Psoas muscle (tissue), 8 donors: ENCODE measurements around the gene ALG12. TPM values are rescaled to one million over a fixed set of nuclear protein-coding genes. Genes with fewer than 3 reads are reported as not detected.

Source experiments
- ATAC-seq, 4 donors: fragments of 200-7000 bp; cut with Tn5 transposase; one replicate each; pipeline ENCODE4 v1.9.1; 2020; ENCODE audit warnings: moderate library complexity in 3 of 4, mild to moderate bottlenecking in 2 of 4
- DNase-seq, 2 donors: peaks; one replicate each; pipeline ENCODE4 v3.0.0-alpha.2; 2020
- H3K27ac ChIP-seq: fragments of 200-600 bp; one replicate; pipeline ENCODE4 v1.8.0; 2022
- H3K27me3 ChIP-seq, 3 donors: fragments of 200-600 bp in 1 of 3; one replicate each; pipeline versions ENCODE4 v1.6.1 to v1.8.0; 2013 to 2022; ENCODE audit warnings: low read length in 2 of 3, mild to moderate bottlenecking in 2 of 3, moderate library complexity in 1 of 3; ENCODE audit not compliant: insufficient read depth in 3 of 3
- H3K36me3 ChIP-seq, 2 donors: fragments of 200-600 bp in 1 of 2; one replicate each; pipeline versions ENCODE4 v1.6.1 to v1.8.0; 2013 to 2022; ENCODE audit warnings: low read depth in 1 of 2, mild to moderate bottlenecking in 1 of 2, moderate library complexity in 1 of 2; ENCODE audit not compliant: insufficient read depth in 1 of 2
- H3K4me1 ChIP-seq: fragments of 200-600 bp; one replicate; pipeline ENCODE4 v1.8.0; 2022
- H3K4me3 ChIP-seq: fragments of 200-600 bp; one replicate; pipeline ENCODE4 v1.8.0; 2022; ENCODE audit warnings: mild to moderate bottlenecking
- H3K9me3 ChIP-seq: fragments of 200-600 bp; one replicate; pipeline ENCODE4 v1.8.0; 2022
- CTCF ChIP-seq: fragments of 200-600 bp; IDR thresholded peaks from one replicate; pipeline ENCODE4 v1.8.0; 2022; ENCODE audit warnings: antibody characterized with exemption
- WGBS, 3 donors: extraction: QIAGEN DNeasy Blood & Tissue Kit; methylation state at CpG; one replicate each; pipeline versions ENCODE4 v1.1.6 to v1.1.7; 2013; 5-methylcytosine and 5-hydroxymethylcytosine counted together
- intact Hi-C, 2 donors: fragments of 100-400 bp; cut with DNase I; formaldehyde crosslinking; loops; one replicate each; pipeline versions ENCODE4 v1.11.0 to v1.14.2; 2022
- polyA plus RNA-seq, 3 donors: library from polyadenylated mRNA; stranded (reverse); fragments of 200-250 nt; gene quantifications; one replicate each; pipeline ENCODE4 v1.2.3, GENCODE V29; 2013
- total RNA-seq, 4 donors: library from RNA; stranded (reverse); fragmentation: NEBNext Ultra II Directional in 2 of 4; extraction: Animal tissue kit (Norgen Biotek cat#: 25700) in 2 of 4; gene quantifications; one replicate each; pipeline versions ENCODE4 v1.2.1 to v1.2.4, GENCODE V29; 2021 to 2023
- donor health status: healthy with polysubstance abuse.
- donor health status: DM: no; HTN: no; CAD: no; lungs with moderate emphysema.
- donor health status: Bipolar disorder and iron deficiency.
- donor health status: healthy.
- donor health status: DM: yes; HTN: yes; CAD: no.
- donor health status: DM: no; HTN: no; CAD: no.
- donor health status: DM: no; HTN: no; CAD: no.
- donor health status: DM: yes; HTN: yes; CAD: no.

The ALG12 gene
- total and polyA plus RNA-seq, 7 donors = 6.5 to 11.0 (median 8.2) TPM

- Histone ChIP-seq H3K36me3 (peaks cover 5 to 35% of the 10 kb centered on the region in 2 donors), H3K4me3 (peak overlapping the region; percentile 91), H3K27me3 (no peaks in the 10 kb centered on the region), H3K4me1 (peaks cover 12% of the 10 kb centered on the region), H3K27ac (peak overlapping the region; percentile 95), H3K9me3 (no peaks in the 10 kb centered on the region)
- TF ChIP-seq CTCF = no peak
- WGBS, 3 donors = 39 to 47% (median 45%) methylated on average over 39 to 47 of the region's 47 CpGs
- no peak for ATAC-seq
- intact Hi-C loops = loop anchor here (2.0 to 10.0 kb wide), 2 partner anchors 64 kb away; partner anchors contain the start of gene ZBED4 (in 1 of the 2)
- DNase-seq = no peak
Observed at GRCh38 chr22:49918911-49919881, 958 bp upstream of the ALG12 start.

GRCh38 chr22:49916831-49917230 lies 1.4 kb downstream of the ALG12 start:
- peaks cover 5 to 38% of the 10 kb centered on the region in 2 donors for H3K36me3 ChIP-seq
- TF ChIP-seq CTCF = no peak
- intact Hi-C loops = loop anchor here in 1 of 2 donors (10.0 kb wide), 1 partner anchor 62 kb away; the partner anchor contains the start of gene ZBED4
- peak overlapping the region; percentile 91 for H3K4me3 ChIP-seq
- no peak overlapping the region for H3K27ac ChIP-seq
- 87 to 92% (median 90%) methylated on average over 11 of the region's 11 CpGs for WGBS, 3 donors
- peaks cover 12% of the 10 kb centered on the region for H3K4me1 ChIP-seq
- ATAC-seq = no peak
- H3K27me3 ChIP-seq = no peaks in the 10 kb centered on the region
- no peak for DNase-seq
- H3K9me3 ChIP-seq = no peaks in the 10 kb centered on the region

GRCh38 chr22:49915610-49916009 lies 2.6 kb downstream of the ALG12 start:
- intact Hi-C loops = loop anchor here in 1 of 2 donors (10.0 kb wide), 1 partner anchor 61 kb away; the partner anchor contains the start of gene ZBED4
- Histone ChIP-seq H3K4me3 (no peak overlapping the region), H3K36me3 (peaks cover 5 to 36% of the 10 kb centered on the region in 2 donors), H3K9me3 (no peaks in the 10 kb centered on the region), H3K27me3 (no peaks in the 10 kb centered on the region), H3K27ac (no peak overlapping the region), H3K4me1 (peaks cover 12% of the 10 kb centered on the region)
- DNase-seq (peak; percentile 10 to 47), ATAC-seq (no peak)
- WGBS, 3 donors = 89 to 94% (median 92%) methylated on average over 12 of the region's 12 CpGs
- TF ChIP-seq CTCF = no peak

- ATAC-seq (no peak), DNase-seq (peak in 1 of 2 donors; percentile 26)
- TF ChIP-seq CTCF = no peak
- H3K36me3 ChIP-seq = peaks cover 2 to 43% of the 10 kb centered on the region in 2 donors
- no peak overlapping the region for H3K4me3 ChIP-seq
- H3K27me3 ChIP-seq = no peaks in the 10 kb centered on the region
- no peak overlapping the region for H3K27ac ChIP-seq
- 85 to 88% (median 87%) methylated on average over 12 of the region's 12 CpGs for WGBS, 3 donors
- intact Hi-C loops = loop anchor here in 1 of 2 donors (10.0 kb wide), 1 partner anchor 59 kb away; the partner anchor contains the start of gene ZBED4
- no peaks in the 10 kb centered on the region for H3K9me3 ChIP-seq
- peaks cover 10% of the 10 kb centered on the region for H3K4me1 ChIP-seq
Observed at GRCh38 chr22:49914256-49914655, 4.0 kb downstream of the ALG12 start.
